Astrocyte of the spinal cord (primary cell): ENCODE measurements around the gene DYRK1A.

Experiments
- DNase-seq: peaks from one replicate; pipeline ENCODE4 v3.0.0; 2011; ENCODE audit warnings: low read depth, low spot score
- H3K4me3 ChIP-seq: 2 replicates; pipeline ENCODE4 v1.5.1; 2011; ENCODE audit warnings: low read depth, mild to moderate bottlenecking, low read length, moderate library complexity
- CTCF ChIP-seq: IDR thresholded peaks from 2 replicates; pipeline ENCODE4 v1.5.1; 2012; ENCODE audit warnings: low read depth, mild to moderate bottlenecking, low read length, inconsistent platforms
- in situ Hi-C: cut with HindIII; loops from 2 replicates; pipeline ENCODE4 v1.10.0; 2017; ENCODE audit warnings: low sequenced_read_pairs

The DYRK1A gene

GRCh38 chr21:37449302-37449937, 82.8 kb downstream of the DYRK1A start:
- in situ Hi-C loops, result no loop called here
- DNase-seq, result no peak
- no peak for TF ChIP-seq CTCF

GRCh38 chr21:37450445-37450941, 83.9 kb downstream of the DYRK1A start:
- peak; percentile 32 for DNase-seq

More at GRCh38 chr21:37449302-37449937, 82.8 kb downstream of the DYRK1A start:
- H3K4me3 ChIP-seq, result no peak overlapping the region

GRCh38 chr21:37451446-37451845, 84.9 kb downstream of the DYRK1A start:
- no peak for DNase-seq
- no peak overlapping the region for H3K4me3 ChIP-seq

More at GRCh38 chr21:37450445-37450941, 83.9 kb downstream of the DYRK1A start:
- H3K4me3 ChIP-seq, result no peak overlapping the region
- no peak for TF ChIP-seq CTCF
- in situ Hi-C loops, result no loop called here

GRCh38 chr21:37452227-37452626, 85.7 kb downstream of the DYRK1A start:
- in situ Hi-C loops, result no loop called here
- H3K4me3 ChIP-seq, result no peak overlapping the region
- DNase-seq, result peak; percentile 92
- TF ChIP-seq CTCF, result no peak

More at GRCh38 chr21:37451446-37451845, 84.9 kb downstream of the DYRK1A start:
- TF ChIP-seq CTCF, result no peak
- in situ Hi-C loops, result no loop called here

- in situ Hi-C loops, result no loop called here
- TF ChIP-seq CTCF, result no peak
- DNase-seq, result no peak
- no peak overlapping the region for H3K4me3 ChIP-seq
Measured at GRCh38 chr21:37453350-37453749, 86.8 kb downstream of the DYRK1A start.

GRCh38 chr21:37454869-37455503, 88.4 kb downstream of the DYRK1A start:
- DNase-seq, result no peak
- in situ Hi-C loops, result no loop called here
- no peak for TF ChIP-seq CTCF
- no peak overlapping the region for H3K4me3 ChIP-seq
